ENCODE results near the gene RUNX1.

DNA sequence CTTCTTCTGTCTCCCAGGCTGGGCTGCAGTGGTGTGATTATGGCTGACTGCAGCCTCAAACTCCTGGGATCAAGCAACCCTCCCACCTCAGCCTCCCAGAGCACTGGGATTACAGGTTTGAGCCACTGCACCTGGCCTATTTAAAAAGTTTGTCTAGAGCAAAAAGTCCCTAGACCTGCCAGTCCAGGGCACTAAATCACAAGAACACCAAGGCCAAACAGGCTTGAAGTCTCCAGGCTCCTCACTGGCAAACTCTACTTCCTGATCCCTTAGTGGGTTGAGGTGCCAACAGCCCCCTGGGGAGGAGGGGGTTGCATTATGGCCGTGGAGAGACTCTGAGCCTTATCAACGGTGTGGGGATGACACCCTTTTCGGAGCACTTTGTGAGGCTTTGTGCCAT, 304.3 kb downstream of the RUNX1 start:
- TF ChIP-seq, protein P1, sequence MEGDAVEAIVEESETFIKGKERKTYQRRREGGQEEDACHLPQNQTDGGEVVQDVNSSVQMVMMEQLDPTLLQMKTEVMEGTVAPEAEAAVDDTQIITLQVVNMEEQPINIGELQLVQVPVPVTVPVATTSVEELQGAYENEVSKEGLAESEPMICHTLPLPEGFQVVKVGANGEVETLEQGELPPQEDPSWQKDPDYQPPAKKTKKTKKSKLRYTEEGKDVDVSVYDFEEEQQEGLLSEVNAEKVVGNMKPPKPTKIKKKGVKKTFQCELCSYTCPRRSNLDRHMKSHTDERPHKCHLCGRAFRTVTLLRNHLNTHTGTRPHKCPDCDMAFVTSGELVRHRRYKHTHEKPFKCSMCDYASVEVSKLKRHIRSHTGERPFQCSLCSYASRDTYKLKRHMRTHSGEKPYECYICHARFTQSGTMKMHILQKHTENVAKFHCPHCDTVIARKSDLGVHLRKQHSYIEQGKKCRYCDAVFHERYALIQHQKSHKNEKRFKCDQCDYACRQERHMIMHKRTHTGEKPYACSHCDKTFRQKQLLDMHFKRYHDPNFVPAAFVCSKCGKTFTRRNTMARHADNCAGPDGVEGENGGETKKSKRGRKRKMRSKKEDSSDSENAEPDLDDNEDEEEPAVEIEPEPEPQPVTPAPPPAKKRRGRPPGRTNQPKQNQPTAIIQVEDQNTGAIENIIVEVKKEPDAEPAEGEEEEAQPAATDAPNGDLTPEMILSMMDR (conservative IDR thresholded peaks at IDR 0.05), result no peak
- no peak for TF ChIP-seq ZFX (IDR thresholded peaks at IDR 0.05)

Data from C4-2B (cell line).